ENCODE results near the gene DNM2. TPM values are rescaled to one million over a fixed set of nuclear protein-coding genes. Genes with fewer than 3 reads are reported as not detected.

DNM2 gene
- total and polyA plus RNA-seq, 7 donors = 70.6 to 149 (median 122) TPM

GRCh38 chr19:10736916-10737551, 19.2 kb downstream of the DNM2 start:
- WGBS, 3 donors = 73 to 79% (median 76%) methylated on average over 9 of the region's 9 CpGs
- Histone ChIP-seq H3K36me3 (ENCODE audit: insufficient read depth in 1 of 2, low read depth in 1 of 2) (no peaks in the 10 kb centered on the region), H3K27ac (no peak overlapping the region), H3K9me3 (no peaks in the 10 kb centered on the region), H3K27me3 (ENCODE audit: insufficient read depth in 3 of 3, low read length in 2 of 3) (no peaks in the 10 kb centered on the region), H3K4me1 (peaks cover 5% of the 10 kb centered on the region), H3K4me3 (no peak overlapping the region)
- TF ChIP-seq, protein P1, sequence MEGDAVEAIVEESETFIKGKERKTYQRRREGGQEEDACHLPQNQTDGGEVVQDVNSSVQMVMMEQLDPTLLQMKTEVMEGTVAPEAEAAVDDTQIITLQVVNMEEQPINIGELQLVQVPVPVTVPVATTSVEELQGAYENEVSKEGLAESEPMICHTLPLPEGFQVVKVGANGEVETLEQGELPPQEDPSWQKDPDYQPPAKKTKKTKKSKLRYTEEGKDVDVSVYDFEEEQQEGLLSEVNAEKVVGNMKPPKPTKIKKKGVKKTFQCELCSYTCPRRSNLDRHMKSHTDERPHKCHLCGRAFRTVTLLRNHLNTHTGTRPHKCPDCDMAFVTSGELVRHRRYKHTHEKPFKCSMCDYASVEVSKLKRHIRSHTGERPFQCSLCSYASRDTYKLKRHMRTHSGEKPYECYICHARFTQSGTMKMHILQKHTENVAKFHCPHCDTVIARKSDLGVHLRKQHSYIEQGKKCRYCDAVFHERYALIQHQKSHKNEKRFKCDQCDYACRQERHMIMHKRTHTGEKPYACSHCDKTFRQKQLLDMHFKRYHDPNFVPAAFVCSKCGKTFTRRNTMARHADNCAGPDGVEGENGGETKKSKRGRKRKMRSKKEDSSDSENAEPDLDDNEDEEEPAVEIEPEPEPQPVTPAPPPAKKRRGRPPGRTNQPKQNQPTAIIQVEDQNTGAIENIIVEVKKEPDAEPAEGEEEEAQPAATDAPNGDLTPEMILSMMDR (IDR thresholded peaks at IDR 0.05) = no peak
- ATAC-seq (peak in 1 of 4 donors; percentile 31), DNase-seq (no peak)
- intact Hi-C loops (cut with DNase I) = no loop called here

GRCh38 chr19:10737722-10738121, 19.8 kb downstream of the DNM2 start:
- H3K9me3 ChIP-seq = no peaks in the 10 kb centered on the region
- 94 to 97% (median 94%) methylated on average over 9 of the region's 9 CpGs for WGBS, 3 donors
- TF ChIP-seq, protein P1 (IDR thresholded peaks at IDR 0.05) = no peak
- ATAC-seq (no peak), DNase-seq (no peak)
- H3K4me1 ChIP-seq = peaks cover 6% of the 10 kb centered on the region
- no peak overlapping the region for H3K4me3 ChIP-seq
- intact Hi-C loops (cut with DNase I) = no loop called here
- no peak overlapping the region for H3K27ac ChIP-seq
- H3K36me3 ChIP-seq (ENCODE audit: insufficient read depth in 1 of 2, low read depth in 1 of 2) = no peaks in the 10 kb centered on the region
- no peaks in the 10 kb centered on the region for H3K27me3 ChIP-seq (ENCODE audit: insufficient read depth in 3 of 3, low read length in 2 of 3)

DNA sequence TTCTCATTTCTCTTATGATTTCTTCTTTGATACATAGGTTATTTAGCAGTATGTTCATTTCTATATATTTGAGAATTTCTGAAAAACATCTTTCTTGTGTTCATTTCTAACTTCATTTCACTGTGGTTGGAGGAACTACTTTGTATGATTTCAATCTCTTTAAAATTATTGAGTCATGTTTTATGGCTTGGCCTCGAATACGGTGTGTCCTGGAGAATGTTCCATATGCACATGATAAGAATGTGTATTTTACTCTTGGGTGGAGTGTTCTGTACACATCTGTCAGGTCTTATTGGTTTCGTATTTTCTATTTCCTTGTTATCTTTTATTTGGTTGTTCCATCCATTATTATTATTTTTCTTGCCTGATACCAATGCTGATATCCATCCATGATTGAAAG, 22.9 kb downstream of the DNM2 start:
- Histone ChIP-seq H3K4me1 (peaks cover 8% of the 10 kb centered on the region), H3K9me3 (no peaks in the 10 kb centered on the region), H3K36me3 (ENCODE audit: insufficient read depth in 1 of 2, low read depth in 1 of 2) (no peaks in the 10 kb centered on the region), H3K27ac (no peak overlapping the region), H3K4me3 (no peak overlapping the region), H3K27me3 (ENCODE audit: insufficient read depth in 3 of 3, low read length in 2 of 3) (no peaks in the 10 kb centered on the region)
- DNase-seq (no peak), ATAC-seq (no peak)
- TF ChIP-seq, protein P1 (IDR thresholded peaks at IDR 0.05) = no peak
- intact Hi-C loops (cut with DNase I) = no loop called here
- WGBS, 3 donors = 95 to 97% (median 96%) methylated on average over 3 of the region's 3 CpGs

- no peaks in the 10 kb centered on the region for H3K9me3 ChIP-seq
- H3K27me3 ChIP-seq (ENCODE audit: insufficient read depth in 3 of 3, low read length in 2 of 3) = no peaks in the 10 kb centered on the region
- no peaks in the 10 kb centered on the region for H3K36me3 ChIP-seq (ENCODE audit: insufficient read depth in 1 of 2, low read depth in 1 of 2)
- 58 to 77% (median 66%) methylated on average over 4 of the region's 4 CpGs for WGBS, 3 donors
- intact Hi-C loops (cut with DNase I) = no loop called here
- ATAC-seq (no peak), DNase-seq (no peak)
- peaks cover 17% of the 10 kb centered on the region for H3K4me1 ChIP-seq
- H3K27ac ChIP-seq = no peak overlapping the region
- no peak overlapping the region for H3K4me3 ChIP-seq
- TF ChIP-seq, protein P1 (IDR thresholded peaks at IDR 0.05) = no peak
Observed at GRCh38 chr19:10742476-10742875, 24.6 kb downstream of the DNM2 start.

DNA sequence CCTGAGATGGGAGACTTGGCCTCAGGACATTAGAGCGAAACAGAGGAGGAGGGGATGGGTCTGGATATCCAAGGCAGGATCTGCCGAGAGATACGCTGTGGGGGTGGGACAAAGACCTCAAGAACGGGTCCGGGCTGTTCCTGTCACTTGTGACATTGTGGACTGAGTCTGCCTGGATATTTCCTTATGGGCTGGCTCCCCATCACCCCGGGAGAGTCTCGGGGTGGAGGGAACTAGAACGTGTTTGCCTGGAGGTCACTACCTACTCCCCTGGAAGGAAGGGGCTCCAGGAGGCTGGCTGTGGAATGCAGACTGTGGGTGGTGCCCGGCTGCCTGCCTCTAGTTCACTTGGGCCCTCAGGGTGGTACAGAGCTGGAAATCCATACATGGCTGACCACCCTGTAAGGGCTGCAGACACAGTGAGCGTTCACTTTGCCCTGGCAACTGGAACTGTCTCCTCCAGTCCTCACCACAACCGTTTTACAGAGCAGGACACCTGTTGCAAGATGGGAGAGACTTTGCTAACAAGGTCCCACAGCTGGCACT, 26.4 kb downstream of the DNM2 start:
- Histone ChIP-seq H3K27ac (no peak overlapping the region), H3K9me3 (no peaks in the 10 kb centered on the region), H3K27me3 (ENCODE audit: insufficient read depth in 3 of 3, low read length in 2 of 3) (no peaks in the 10 kb centered on the region), H3K36me3 (ENCODE audit: insufficient read depth in 1 of 2, low read depth in 1 of 2) (no peaks in the 10 kb centered on the region), H3K4me3 (no peak overlapping the region), H3K4me1 (peaks cover 30% of the 10 kb centered on the region)
- 54 to 61% (median 58%) methylated on average over 11 of the region's 11 CpGs for WGBS, 3 donors
- TF ChIP-seq, protein P1 (IDR thresholded peaks at IDR 0.05) = no peak
- ATAC-seq (peak in 2 of 4 donors; percentile 20 to 22), DNase-seq (no peak)
- intact Hi-C loops (cut with DNase I) = no loop called here
